Measurements from ENCODE around the gene TRABD2B.

Gene TRABD2B

DNA sequence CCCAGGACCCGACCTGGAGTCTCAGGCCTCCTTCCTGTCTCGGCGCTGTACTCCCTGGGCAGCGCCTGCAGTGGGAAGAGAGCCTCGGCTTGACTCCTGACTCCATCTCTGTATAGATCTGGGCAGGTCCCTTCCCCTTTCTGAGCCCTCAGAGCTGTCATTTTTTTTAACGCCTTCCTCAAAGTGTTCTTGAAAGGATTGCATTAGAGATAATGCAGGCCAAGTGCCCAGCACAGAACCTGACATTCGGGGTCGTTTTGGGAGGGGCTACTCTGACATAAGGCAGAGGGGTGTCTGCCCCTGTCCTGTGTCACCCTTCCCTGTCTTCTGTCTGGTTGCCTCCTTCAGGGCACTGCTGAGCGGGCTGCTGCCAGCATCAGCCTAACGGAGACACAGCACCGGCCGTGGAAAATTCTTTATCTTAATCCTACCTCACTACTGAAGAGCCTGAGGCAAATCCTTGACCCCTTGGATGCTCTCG, 271.6 kb downstream of the TRABD2B start:
- FAIRE-seq (no peak), DNase-seq (ENCODE audit: insufficient read length, low spot score) (no peak)
- no peak for TF ChIP-seq POLR2A (IDR thresholded peaks at IDR 0.05; ENCODE audit: low read depth, low read length)

GRCh38 chr1:47725000-47725473, 272.1 kb downstream of the TRABD2B start:
- TF ChIP-seq POLR2A (IDR thresholded peaks at IDR 0.05; ENCODE audit: low read depth, low read length): no peak
- FAIRE-seq: no peak
- no peak for DNase-seq (ENCODE audit: insufficient read length, low spot score)

- no peak for TF ChIP-seq POLR2A (IDR thresholded peaks at IDR 0.05; ENCODE audit: low read depth, low read length)
- FAIRE-seq (no peak), DNase-seq (ENCODE audit: insufficient read length, low spot score) (no peak)
These were observed 272.7 kb downstream of the TRABD2B start for GRCh38 chr1:47724432-47724999.

DNA sequence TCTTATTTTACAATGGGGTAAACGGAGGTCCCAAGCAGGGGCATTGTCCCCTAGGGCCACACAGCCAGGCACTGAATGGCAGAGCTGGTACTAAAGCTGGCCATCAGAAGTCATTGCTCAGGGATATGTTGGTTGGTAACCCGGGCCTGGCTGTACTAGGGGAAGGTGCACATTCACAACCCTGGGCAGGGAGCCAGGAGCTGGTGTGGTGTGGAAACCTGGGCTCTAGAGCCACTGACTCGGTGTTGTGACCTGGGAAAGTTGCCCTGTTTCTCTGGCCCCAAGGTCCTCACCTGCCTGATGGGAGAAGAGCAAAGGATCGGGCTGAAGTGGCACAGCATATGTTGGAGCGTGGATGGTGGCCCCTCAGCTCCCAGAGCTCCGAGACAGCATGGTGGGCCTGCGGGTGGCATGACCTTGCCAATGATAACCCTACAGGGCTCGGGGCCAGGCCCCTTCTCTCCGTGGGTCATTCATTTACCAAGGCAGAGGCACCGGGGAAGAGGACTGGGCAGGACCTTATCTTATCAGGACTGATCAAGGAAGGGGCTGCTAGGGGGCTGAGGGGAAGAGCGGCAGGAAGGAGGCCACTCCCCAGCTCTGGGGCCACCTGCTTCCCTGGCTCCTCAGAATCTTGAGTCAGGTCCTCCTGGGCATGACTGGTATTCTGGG, 274.1 kb downstream of the TRABD2B start:
- no peak for FAIRE-seq
- DNase-seq (ENCODE audit: insufficient read length, low spot score): no peak

GRCh38 chr1:47722101-47722500, 275.1 kb downstream of the TRABD2B start:
- no peak for TF ChIP-seq POLR2A (IDR thresholded peaks at IDR 0.05; ENCODE audit: low read depth, low read length)
- FAIRE-seq (no peak), DNase-seq (ENCODE audit: insufficient read length, low spot score) (no peak)

More for the DNA sequence above, 274.1 kb downstream of the TRABD2B start:
- no peak for TF ChIP-seq POLR2A (IDR thresholded peaks at IDR 0.05; ENCODE audit: low read depth, low read length)

DNA sequence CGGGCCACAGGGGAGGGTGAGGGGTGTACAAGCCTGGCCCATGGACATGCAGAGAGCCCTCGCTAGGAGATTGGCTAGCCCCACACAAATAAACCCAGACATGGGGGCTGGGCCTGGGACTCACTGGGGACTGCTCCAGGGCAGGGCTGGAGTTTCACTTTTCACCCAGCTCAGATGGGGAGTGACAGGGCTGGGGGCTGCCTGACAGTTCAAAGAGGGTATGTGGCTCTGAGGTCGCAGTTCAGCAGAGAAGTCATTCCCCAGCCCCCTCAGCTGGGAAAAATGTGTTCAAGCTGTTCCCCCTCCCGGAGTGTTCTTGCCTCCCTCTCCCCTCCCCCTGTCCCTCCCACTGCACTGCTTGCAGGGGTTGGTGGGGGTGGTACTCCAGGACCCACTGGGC, 277.1 kb downstream of the TRABD2B start:
- FAIRE-seq (no peak), DNase-seq (ENCODE audit: insufficient read length, low spot score) (no peak)
- TF ChIP-seq POLR2A (IDR thresholded peaks at IDR 0.05; ENCODE audit: low read depth, low read length): no peak

DNA sequence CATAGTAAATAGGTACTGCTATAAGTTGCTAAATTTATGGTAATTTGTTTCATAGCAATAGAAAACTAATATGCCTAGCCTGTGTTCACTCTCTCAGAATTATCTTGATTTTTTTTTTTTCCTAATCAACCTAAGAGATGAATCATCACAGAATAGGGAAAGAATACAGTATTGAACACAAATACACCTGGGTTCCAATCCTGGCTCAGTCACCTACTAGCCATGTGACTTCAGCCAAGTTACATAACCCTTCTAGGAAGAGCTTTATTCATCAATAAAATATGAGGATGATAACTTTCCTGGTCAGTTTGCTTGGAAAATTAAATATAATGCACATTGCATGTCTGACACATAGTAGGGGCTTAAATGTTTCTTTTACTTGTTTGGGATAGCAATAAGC, 279.8 kb downstream of the TRABD2B start:
- FAIRE-seq (no peak), DNase-seq (ENCODE audit: insufficient read length, low spot score) (no peak)
- no peak for TF ChIP-seq POLR2A (IDR thresholded peaks at IDR 0.05; ENCODE audit: low read depth, low read length)

DNA sequence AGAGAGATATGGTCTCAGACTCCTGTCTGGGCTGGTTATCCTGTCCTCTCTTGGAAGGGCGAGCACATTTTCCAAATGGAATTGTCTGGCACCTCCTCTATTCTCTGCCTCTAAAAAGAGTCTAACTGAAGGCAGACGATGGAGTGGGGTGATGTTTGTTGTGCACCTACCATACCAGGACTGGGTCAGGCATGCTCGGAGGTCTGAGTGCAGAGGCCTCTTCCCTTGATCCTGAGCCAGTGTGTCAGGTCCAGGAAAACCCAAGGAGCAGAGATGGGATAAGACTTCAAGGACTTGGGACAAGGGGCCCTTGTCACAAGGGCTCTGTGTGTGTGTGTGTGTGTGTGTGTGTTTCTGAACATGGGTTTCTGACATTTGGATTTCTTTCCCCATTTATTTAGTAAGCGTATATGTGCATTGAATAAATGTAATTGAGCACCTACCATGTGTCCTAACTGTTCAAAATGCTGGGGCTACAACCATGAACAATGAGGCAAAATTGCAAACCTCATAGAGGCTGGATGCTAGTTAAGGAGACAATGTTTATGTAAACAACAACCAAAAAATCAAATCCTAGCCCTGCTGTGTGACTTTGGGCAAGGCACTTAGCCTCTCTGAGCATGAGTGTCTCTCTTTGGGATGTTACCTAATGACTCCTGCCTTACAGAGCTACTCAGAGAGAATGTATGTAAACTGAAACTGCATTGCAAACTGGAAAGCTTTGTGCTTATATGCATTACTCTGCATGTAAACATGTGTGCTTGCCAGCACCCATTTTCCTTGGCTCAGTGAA, 283.0 kb downstream of the TRABD2B start:
- DNase-seq (ENCODE audit: insufficient read length, low spot score): no peak
- TF ChIP-seq POLR2A (IDR thresholded peaks at IDR 0.05; ENCODE audit: low read depth, low read length): no peak
- no peak for FAIRE-seq

DNA sequence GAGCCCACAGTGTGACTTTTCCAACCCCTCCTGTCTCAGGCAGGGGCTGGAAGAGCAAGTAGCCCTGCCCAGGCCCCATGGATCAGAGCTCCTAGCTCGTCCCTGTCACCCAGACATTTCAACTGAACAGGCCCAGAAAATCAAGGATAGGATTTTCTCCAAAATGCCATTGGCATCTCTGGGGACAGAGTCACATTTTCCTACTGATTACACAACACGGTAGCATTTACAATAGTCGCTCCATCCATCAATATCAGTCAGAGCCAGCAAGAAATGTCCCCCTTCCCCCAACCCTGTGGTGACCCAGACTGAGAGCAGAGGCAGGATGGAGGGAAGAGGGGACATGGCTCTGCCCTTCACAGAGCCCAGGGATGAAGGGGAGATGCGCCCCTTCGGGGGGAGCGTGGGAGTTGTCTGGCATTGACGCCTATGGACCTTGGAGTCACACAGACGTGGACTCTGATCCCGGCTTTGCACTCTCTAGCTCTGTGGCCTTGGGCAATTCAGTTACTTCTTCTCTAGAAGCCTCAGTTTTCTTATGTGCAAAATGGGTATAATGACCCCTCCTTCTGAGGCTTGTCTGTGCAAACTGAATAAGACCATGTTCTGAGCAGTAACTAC, 283.7 kb downstream of the TRABD2B start:
- no peak for FAIRE-seq
- no peak for DNase-seq (ENCODE audit: insufficient read length, low spot score)
- TF ChIP-seq POLR2A (IDR thresholded peaks at IDR 0.05; ENCODE audit: low read depth, low read length): no peak

DNA sequence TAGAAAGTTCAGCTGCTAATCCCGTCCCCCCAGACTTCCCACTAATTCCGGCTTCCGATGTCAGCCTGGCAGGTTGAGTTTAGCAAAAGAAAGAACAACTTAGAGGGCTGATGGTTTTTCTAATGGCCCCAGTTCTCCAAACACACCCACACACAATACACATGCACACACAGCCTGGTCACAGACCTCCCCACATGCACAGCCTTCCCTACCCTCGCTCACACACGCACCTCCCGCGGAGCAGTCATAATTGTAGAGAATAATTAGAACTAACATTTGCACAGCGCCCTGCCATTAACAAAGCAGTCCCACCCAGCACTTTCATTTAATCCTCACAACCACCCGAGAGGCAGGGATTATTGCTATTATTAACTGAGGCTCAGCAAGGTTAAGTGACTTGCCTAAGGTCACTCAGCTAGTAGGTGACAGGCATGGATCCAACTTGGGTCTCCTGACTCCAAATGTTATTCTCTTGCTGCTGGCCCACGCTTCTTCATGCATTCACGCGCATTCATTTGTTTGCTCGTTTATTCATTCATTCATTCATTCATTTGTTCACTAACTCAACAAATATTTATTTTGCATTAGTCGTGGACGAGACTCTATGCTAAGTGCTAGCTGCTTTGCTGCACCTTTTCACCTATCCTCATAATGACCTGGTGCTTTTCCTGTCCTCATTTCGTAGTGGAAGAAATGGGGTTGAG, 284.4 kb downstream of the TRABD2B start:
- TF ChIP-seq POLR2A (IDR thresholded peaks at IDR 0.05; ENCODE audit: low read depth, low read length): no peak
- no peak for FAIRE-seq
- no peak for DNase-seq (ENCODE audit: insufficient read length, low spot score)

DNA sequence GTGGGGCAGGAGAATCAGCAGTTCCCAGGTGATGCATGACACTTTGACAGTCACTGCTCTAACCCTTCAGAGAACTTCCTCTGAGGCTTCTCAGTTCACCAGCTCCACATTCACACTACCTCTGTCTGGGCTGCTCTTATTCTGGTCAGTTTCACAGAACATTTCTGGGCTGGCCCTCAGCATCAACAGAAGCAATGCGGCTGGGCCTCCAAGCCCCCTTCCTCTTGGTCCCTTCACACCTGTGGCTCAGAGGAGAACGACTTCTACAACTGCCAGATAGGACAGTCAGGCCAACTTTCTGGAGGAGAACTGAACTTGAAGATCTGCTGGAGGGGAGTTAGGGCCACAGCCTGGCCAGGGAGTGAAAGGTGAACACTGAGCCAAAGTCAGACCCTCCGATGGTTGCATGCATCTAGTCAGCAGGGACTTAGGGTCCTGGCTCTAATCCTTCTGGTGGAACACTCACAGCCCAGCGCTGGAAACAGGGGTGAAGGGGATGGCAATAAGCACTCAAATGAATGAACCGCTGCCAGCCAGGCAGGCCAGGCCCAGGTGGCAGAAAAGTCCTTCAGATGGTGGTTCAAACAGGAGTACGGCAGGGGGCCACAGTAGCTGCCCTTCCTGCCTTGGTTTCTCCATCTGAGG, 285.2 kb downstream of the TRABD2B start:
- no peak for TF ChIP-seq POLR2A (IDR thresholded peaks at IDR 0.05; ENCODE audit: low read depth, low read length)
- no peak for FAIRE-seq
- no peak for DNase-seq (ENCODE audit: insufficient read length, low spot score)

DNA sequence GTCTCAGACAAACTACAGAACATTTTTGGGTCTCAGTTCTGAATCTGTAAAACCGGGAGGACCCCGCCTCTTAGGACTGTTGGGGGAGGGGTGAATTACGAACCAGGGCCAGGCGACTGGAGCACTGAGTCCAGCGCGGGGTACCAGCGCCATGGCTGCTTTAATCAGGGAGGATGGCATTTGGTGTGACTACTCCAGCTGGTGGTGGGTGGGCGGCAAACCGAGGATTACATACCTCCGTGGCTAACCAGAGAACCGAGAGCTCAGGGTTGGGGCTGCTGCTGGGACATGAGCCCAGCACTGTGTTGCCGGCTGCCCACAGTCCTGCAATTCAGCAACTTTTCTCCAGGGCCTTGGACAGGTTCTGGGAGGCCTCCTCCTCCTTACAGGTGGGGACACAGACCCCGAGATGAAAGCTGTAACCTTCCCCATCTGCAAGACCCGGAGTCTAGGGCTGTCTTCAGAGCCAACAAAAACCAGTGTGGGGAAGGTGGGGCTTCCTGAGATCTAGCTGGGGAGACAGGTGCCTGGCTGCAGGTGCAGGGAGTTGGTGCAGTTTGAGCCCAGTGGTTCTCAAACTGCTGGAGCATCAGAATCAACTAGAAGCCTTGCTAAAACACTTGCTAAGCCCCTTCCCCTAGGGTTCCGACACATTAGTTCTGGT, 285.9 kb downstream of the TRABD2B start:
- DNase-seq (ENCODE audit: insufficient read length, low spot score) (no peak), FAIRE-seq (no peak)
- TF ChIP-seq POLR2A (IDR thresholded peaks at IDR 0.05; ENCODE audit: low read depth, low read length): no peak

Data from H54 (cell line).